H1 (cell line): ENCODE measurements around the gene RRAGC. TPM values are rescaled to one million over a fixed set of nuclear protein-coding genes. Genes with fewer than 3 reads are reported as not detected.

Source experiments
- ATF2 ChIP-seq: IDR thresholded peaks from 2 replicates; pipeline ENCODE4 v1.6.1; 2012; ENCODE audit warnings: low read length, inconsistent platforms
- ATF3 ChIP-seq: IDR thresholded peaks from 2 replicates; pipeline ENCODE4 v1.6.1; 2011; ENCODE audit warnings: low read depth, mild to moderate bottlenecking, low read length; ENCODE audit not compliant: insufficient read depth
- MAX ChIP-seq: IDR thresholded peaks from 2 replicates; pipeline ENCODE4 v1.6.1; 2012; ENCODE audit warnings: inconsistent platforms
- NANOG ChIP-seq: IDR thresholded peaks from 2 replicates; pipeline ENCODE4 v1.6.1; 2011; ENCODE audit warnings: low read length, low read depth, mild to moderate bottlenecking, inconsistent platforms; ENCODE audit not compliant: insufficient read depth, poor library complexity, severe bottlenecking
- polyA plus RNA-seq, 7 experiments: library from polyadenylated mRNA; depleted of rRNA in 3 of 7; stranded (reverse) in 5 of 7; unstranded in 2 of 7; fragments of >200 nt in 5 of 7; fragments of 200-250 nt in 2 of 7; gene quantifications; 1 replicate in 5 of 7; 2 replicates in 1 of 7; 4 replicates in 1 of 7; pipeline versions ENCODE4 v1.2.1 to v1.2.3, GENCODE V29; 2011 to 2013; ENCODE audit warnings: missing spikeins in 2 of 7, mixed read lengths in 2 of 7
- total RNA-seq: library from RNA; stranded (reverse); fragmentation: NEBNext Ultra II Directional; extraction: Animal tissue kit (Norgen Biotek cat#: 25700); gene quantifications from 2 replicates; pipeline ENCODE4 v1.2.1, GENCODE V29; 2021

RRAGC gene
- total and polyA plus RNA-seq, 2 of the 8 experiments (the other 6 are each of a cell fraction or from before 2014, with no cell fraction given): 12.0 to 16.5 TPM

- TF ChIP-seq MAX (no peak), NANOG (no peak), ATF2 (no peak), ATF3 (no peak)
- TF ChIP-seq, all 59 proteins: peak for 0
Measured at GRCh38 chr1:38899560-38899959, 40.0 kb upstream of the RRAGC start (continued).
